Measurements from ENCODE around the gene TLNRD1. TPM values are rescaled to one million over a fixed set of nuclear protein-coding genes. Genes with fewer than 3 reads are reported as not detected.

Gene TLNRD1
- total RNA-seq, 1 experiment from 2014 or later, result 31.8 TPM

- no peak overlapping the region for H3K4me3 Mint-ChIP-seq (ENCODE audit: low read depth, unreplicated experiment)
- TF ChIP-seq, protein P1, sequence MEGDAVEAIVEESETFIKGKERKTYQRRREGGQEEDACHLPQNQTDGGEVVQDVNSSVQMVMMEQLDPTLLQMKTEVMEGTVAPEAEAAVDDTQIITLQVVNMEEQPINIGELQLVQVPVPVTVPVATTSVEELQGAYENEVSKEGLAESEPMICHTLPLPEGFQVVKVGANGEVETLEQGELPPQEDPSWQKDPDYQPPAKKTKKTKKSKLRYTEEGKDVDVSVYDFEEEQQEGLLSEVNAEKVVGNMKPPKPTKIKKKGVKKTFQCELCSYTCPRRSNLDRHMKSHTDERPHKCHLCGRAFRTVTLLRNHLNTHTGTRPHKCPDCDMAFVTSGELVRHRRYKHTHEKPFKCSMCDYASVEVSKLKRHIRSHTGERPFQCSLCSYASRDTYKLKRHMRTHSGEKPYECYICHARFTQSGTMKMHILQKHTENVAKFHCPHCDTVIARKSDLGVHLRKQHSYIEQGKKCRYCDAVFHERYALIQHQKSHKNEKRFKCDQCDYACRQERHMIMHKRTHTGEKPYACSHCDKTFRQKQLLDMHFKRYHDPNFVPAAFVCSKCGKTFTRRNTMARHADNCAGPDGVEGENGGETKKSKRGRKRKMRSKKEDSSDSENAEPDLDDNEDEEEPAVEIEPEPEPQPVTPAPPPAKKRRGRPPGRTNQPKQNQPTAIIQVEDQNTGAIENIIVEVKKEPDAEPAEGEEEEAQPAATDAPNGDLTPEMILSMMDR (IDR thresholded peaks at IDR 0.05; ENCODE audit: unreplicated experiment), result no peak
- H3K9me3 Mint-ChIP-seq (ENCODE audit: low read depth, unreplicated experiment), result no peaks in the 10 kb centered on the region
- intact Hi-C loops (cut with micrococcal nuclease; ENCODE audit: unreplicated experiment), result no loop called here
- H3K27me3 Mint-ChIP-seq (ENCODE audit: unreplicated experiment), result no peaks in the 10 kb centered on the region
- H3K27ac Mint-ChIP-seq (ENCODE audit: unreplicated experiment), result no peak overlapping the region
- BruUV-seq (replicated peaks), result no TSS peak
- H3K36me3 Mint-ChIP-seq (ENCODE audit: insufficient read depth, unreplicated experiment), result peaks cover 19% of the 10 kb centered on the region
- CTCF ChIA-PET, result interaction anchor here (0.7 kb wide), 1 partner anchor 29 kb away, joined by 4 read pairs; no protein-coding TSS in a partner anchor
- H3K4me1 Mint-ChIP-seq (ENCODE audit: low read depth, unreplicated experiment), result peaks cover 16% of the 10 kb centered on the region
- DNase-seq, result no peak
These were observed 7.6 kb downstream of the TLNRD1 start for GRCh38 chr15:81008312-81008711.

DNA sequence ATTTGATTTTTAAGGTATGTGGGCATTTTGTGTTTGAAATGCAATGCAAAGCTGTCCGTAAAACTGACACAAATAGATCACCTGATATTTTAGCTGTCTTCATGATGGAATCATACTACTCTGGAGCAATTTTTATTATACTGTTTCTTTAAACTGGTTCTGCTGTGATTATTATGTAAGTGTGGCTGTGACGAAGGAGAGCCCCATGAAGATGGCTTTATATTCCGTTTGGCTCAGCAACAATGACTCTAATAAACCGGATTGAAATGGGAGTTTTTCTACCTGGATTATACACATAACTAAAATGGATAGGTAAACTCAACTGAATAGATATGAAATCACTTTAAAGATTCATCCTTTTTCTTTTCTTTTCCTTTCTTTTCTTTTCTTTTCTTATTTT, 9.4 kb downstream of the TLNRD1 start:
- Mint-ChIP-seq H3K4me3 (ENCODE audit: low read depth, unreplicated experiment) (no peak overlapping the region), H3K36me3 (ENCODE audit: insufficient read depth, unreplicated experiment) (peaks cover 2% of the 10 kb centered on the region), H3K27me3 (ENCODE audit: unreplicated experiment) (no peaks in the 10 kb centered on the region), H3K4me1 (ENCODE audit: low read depth, unreplicated experiment) (no peaks in the 10 kb centered on the region), H3K27ac (ENCODE audit: unreplicated experiment) (no peak overlapping the region), H3K9me3 (ENCODE audit: low read depth, unreplicated experiment) (no peaks in the 10 kb centered on the region)
- intact Hi-C loops (cut with micrococcal nuclease; ENCODE audit: unreplicated experiment), result no loop called here
- TF ChIP-seq, protein P1 (IDR thresholded peaks at IDR 0.05; ENCODE audit: unreplicated experiment), result no peak
- BruUV-seq (replicated peaks), result no TSS peak
- DNase-seq, result no peak
- CTCF ChIA-PET, result interaction anchor here (0.7 kb wide), 1 partner anchor 166 kb away, joined by 4 read pairs; no protein-coding TSS in a partner anchor

DNA sequence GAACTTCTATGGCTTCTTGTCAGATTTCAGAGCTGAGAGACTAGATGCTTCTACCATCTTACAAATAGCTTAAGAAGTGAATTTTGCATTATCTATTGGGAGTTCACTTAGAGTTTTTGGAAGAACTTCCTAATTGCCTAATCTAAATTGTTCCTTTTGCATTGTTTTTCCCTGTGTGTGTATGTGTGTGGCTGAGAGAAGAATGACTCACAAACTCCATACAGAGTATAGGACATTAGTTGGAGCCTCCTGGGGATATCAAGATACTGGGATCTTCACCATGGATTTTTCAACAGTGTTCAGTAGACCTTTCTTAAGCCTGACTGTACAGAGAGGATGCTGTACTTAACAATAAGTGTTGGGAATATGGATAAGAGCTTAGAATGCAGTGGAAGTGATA, 10.9 kb downstream of the TLNRD1 start:
- CTCF ChIA-PET, result no interaction called here
- no peak overlapping the region for H3K4me3 Mint-ChIP-seq (ENCODE audit: low read depth, unreplicated experiment)
- H3K27ac Mint-ChIP-seq (ENCODE audit: unreplicated experiment), result no peak overlapping the region
- TF ChIP-seq, protein P1 (IDR thresholded peaks at IDR 0.05; ENCODE audit: unreplicated experiment), result no peak
- no peaks in the 10 kb centered on the region for H3K27me3 Mint-ChIP-seq (ENCODE audit: unreplicated experiment)
- H3K36me3 Mint-ChIP-seq (ENCODE audit: insufficient read depth, unreplicated experiment), result no peaks in the 10 kb centered on the region
- no TSS peak for BruUV-seq (replicated peaks)
- DNase-seq, result no peak
- intact Hi-C loops (cut with micrococcal nuclease; ENCODE audit: unreplicated experiment), result no loop called here
- no peaks in the 10 kb centered on the region for H3K4me1 Mint-ChIP-seq (ENCODE audit: low read depth, unreplicated experiment)
- no peaks in the 10 kb centered on the region for H3K9me3 Mint-ChIP-seq (ENCODE audit: low read depth, unreplicated experiment)

DNA sequence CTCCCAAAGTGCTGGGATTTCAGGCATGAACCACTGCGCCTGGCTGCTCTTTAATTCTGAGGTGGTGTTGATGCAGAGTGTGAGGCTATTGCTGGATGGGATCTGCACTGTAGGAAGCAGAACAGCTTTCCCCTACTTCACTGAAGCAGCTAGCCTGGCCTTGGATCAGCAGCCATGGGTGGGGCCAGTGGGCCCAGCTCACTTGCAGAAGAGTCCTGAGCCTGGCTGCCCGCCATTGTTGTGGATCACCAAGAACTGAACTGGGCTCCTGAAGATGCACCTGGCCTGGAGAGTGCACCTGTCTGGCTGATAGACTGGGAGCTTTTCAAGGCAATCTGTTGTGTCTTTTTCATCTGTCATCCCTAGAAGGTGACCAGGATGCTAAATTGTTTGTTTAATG, 11.9 kb downstream of the TLNRD1 start:
- Mint-ChIP-seq H3K9me3 (ENCODE audit: low read depth, unreplicated experiment) (no peaks in the 10 kb centered on the region), H3K4me1 (ENCODE audit: low read depth, unreplicated experiment) (no peaks in the 10 kb centered on the region), H3K27me3 (ENCODE audit: unreplicated experiment) (no peaks in the 10 kb centered on the region), H3K36me3 (ENCODE audit: insufficient read depth, unreplicated experiment) (no peaks in the 10 kb centered on the region), H3K4me3 (ENCODE audit: low read depth, unreplicated experiment) (no peak overlapping the region), H3K27ac (ENCODE audit: unreplicated experiment) (no peak overlapping the region)
- TF ChIP-seq, protein P1 (IDR thresholded peaks at IDR 0.05; ENCODE audit: unreplicated experiment), result no peak
- CTCF ChIA-PET, result no interaction called here
- intact Hi-C loops (cut with micrococcal nuclease; ENCODE audit: unreplicated experiment), result no loop called here
- no peak for DNase-seq
- BruUV-seq (replicated peaks), result no TSS peak

Data from Calu3 (cell line).